Breast epithelium (tissue), 4 donors: ENCODE measurements around the gene ING5. TPM values are rescaled to one million over a fixed set of nuclear protein-coding genes. Genes with fewer than 3 reads are reported as not detected.
"Not testable (repeated sequence)": the region's sequence is repeated elsewhere in the genome, so short reads cannot be mapped to it uniquely, and the experiment has no call there.

ENCODE experiments used
- DNase-seq, 2 donors: peaks; one replicate each; pipeline ENCODE4 v3.0.0-alpha.2; 2019; ENCODE audit warnings: low spot score in 2 of 2
- H3K27ac ChIP-seq, 2 donors: fragments of 200-600 bp; sonication (generic) in 1 of 2; one replicate each; pipeline ENCODE4 v1.5.1; 2016 to 2019; ENCODE audit warnings: mild to moderate bottlenecking in 1 of 2
- H3K27me3 ChIP-seq, 2 donors: fragments of 200-600 bp; sonication (generic) in 1 of 2; one replicate each; pipeline versions ENCODE4 v1.5.1 to v1.6.0; 2017 to 2019; ENCODE audit warnings: control low read depth in 1 of 2, mild to moderate bottlenecking in 1 of 2
- H3K36me3 ChIP-seq: fragments of 200-600 bp; one replicate; pipeline ENCODE4 v1.5.1; 2019
- H3K4me1 ChIP-seq, 2 donors: fragments of 200-600 bp; sonication (generic); one replicate each; pipeline ENCODE4 v1.5.1; 2016 to 2019; ENCODE audit warnings: control low read depth in 1 of 2
- H3K4me3 ChIP-seq, 3 donors: fragments of 200-600 bp; sonication (generic); 1 replicate in 2 of 3; 2 replicates in 1 of 3; pipeline ENCODE4 v1.5.1; 2016 to 2019; ENCODE audit warnings: mild to moderate bottlenecking in 3 of 3, moderate library complexity in 2 of 3
- H3K9me3 ChIP-seq, 2 donors: fragments of 200-600 bp; sonication (generic) in 1 of 2; one replicate each; pipeline ENCODE4 v1.5.1; 2016 to 2019; ENCODE audit warnings: control low read depth in 1 of 2
- CTCF ChIP-seq, 3 donors: fragments of 450-650 bp; IDR thresholded peaks; one replicate each; pipeline ENCODE4 v1.5.1; 2016 to 2017; ENCODE audit warnings: antibody characterized with exemption in 3 of 3, mild to moderate bottlenecking in 3 of 3, moderate library complexity in 3 of 3
- POLR2A ChIP-seq: fragments of 450-650 bp; IDR thresholded peaks from one replicate; pipeline ENCODE4 v1.6.1; 2016; ENCODE audit warnings: antibody characterized with exemption, mild to moderate bottlenecking, moderate library complexity
- POLR2AphosphoS5 ChIP-seq, 3 donors: sonication (generic); formaldehyde crosslinking; IDR thresholded peaks; one replicate each; pipeline ENCODE4 v1.6.1; 2017; ENCODE audit warnings: antibody characterized with exemption in 3 of 3
- intact Hi-C: fragments of 100-400 bp; cut with DNase I; formaldehyde crosslinking; loops from one replicate; pipeline ENCODE4 v1.15.1; 2023; ENCODE audit warnings: low total_unique reads
- total RNA-seq, 3 donors: library from RNA; depleted of rRNA; stranded (reverse); fragments of >200 nt; gene quantifications; one replicate each; pipeline ENCODE4 v1.1.0, GENCODE V29; 2016

The ING5 gene
- total RNA-seq, 3 donors from 2014 or later: 29.6 to 49.0 (median 45.6) TPM

DNA sequence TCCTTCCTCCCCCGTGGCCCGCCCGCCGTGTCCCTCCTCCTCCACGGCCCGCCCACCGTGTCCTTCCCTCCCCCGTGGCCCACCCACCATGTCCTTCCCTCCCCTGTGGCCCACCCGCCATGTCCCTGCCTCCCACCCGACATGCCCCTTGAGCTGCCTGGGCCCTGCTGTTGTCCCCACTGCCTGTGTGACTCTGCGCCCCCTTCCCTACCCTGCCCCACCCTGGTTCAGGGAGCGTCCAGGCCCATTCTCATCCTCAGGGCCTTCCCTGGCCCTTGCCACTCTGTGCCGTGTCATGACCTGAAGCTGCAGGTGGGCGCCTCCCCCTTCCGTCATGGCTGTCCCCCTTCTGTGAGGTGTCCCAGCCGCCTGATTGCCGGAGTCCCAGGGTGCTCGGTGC, 53.3 kb downstream of the ING5 start:
- H3K36me3 ChIP-seq: peaks cover 3% of the 10 kb centered on the region
- no peaks in the 10 kb centered on the region for H3K9me3 ChIP-seq
- no peak overlapping the region for H3K27ac ChIP-seq
- no peaks in the 10 kb centered on the region for H3K4me1 ChIP-seq
- DNase-seq: no peak
- H3K27me3 ChIP-seq: no peaks in the 10 kb centered on the region
- H3K4me3 ChIP-seq: no peak overlapping the region
- TF ChIP-seq POLR2A (no peak), POLR2AphosphoS5 (IDR thresholded peaks at IDR 0.05) (no peak), CTCF (IDR thresholded peaks at IDR 0.05) (no peak)
- intact Hi-C loops: loop anchor here (1.0 kb wide), 1 partner anchor 19 kb away; no protein-coding TSS in a partner anchor

DNA sequence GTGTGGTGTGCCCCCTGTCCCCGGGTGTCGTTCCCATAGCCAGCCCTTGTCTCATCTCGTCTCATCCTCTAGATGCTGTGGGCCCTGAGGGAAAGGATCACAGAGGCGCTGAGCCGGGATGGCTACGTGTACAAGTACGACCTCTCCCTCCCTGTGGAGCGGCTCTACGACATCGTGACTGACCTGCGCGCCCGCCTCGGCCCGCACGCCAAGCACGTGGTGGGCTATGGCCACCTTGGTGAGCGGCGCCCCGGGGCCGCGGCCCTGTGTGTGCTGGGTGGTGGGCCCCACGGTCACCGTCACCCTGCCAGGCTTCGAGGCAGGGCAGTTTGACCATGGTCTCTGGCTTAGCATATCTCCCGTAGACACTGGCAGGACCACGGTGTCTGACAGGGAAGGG, 53.9 kb downstream of the ING5 start:
- Histone ChIP-seq H3K9me3 (no peaks in the 10 kb centered on the region), H3K36me3 (peaks cover 3% of the 10 kb centered on the region), H3K27me3 (no peaks in the 10 kb centered on the region), H3K27ac (no peak overlapping the region), H3K4me1 (no peaks in the 10 kb centered on the region), H3K4me3 (no peak overlapping the region)
- intact Hi-C loops: loop anchor here (1.0 kb wide), 1 partner anchor 19 kb away; no protein-coding TSS in a partner anchor
- no peak for DNase-seq
- no peak for TF ChIP-seq POLR2AphosphoS5 (IDR thresholded peaks at IDR 0.05)
- TF ChIP-seq CTCF (IDR thresholded peaks at IDR 0.05): no peak
- no peak for TF ChIP-seq POLR2A

DNA sequence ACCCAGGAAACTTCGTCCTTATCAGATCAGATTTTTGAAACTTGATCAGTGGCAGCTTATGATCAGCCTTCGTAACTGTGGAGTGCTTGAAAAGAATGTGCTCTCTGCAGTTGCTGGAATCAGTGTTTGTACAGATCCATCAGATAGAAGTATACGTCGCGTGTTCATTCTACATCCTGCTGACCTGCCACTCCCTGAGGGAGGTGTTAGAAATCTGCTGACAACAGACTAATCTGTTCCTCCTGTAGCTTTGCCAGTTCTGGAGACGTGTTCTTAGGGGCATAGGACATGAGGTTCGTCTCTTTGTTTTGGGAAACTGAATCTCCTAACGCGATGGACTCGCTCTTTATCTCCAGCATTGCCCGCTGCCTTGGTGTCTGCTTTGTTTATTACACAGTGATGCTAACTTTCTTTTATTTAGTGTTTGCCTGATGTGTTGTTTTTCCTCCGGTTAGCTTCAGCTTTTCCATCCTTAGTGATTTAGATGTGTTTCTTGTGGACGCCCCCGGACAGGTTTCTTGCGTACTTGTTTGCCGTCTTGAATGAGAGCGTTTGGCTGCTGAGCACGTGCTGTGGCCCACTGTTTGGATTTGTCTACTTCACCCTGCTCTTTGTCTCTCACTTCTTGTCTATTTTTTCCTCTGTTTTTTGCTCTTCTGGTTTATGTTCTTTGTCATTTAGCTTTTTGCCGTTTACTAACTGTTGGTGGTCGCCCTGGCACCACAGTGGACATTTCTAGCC, 57.4 kb downstream of the ING5 start:
- TF ChIP-seq POLR2AphosphoS5 (IDR thresholded peaks at IDR 0.05) (no peak), POLR2A (no peak)
- Histone ChIP-seq H3K27me3 (no peaks in the 10 kb centered on the region), H3K4me1 (no peaks in the 10 kb centered on the region), H3K4me3 (no peak overlapping the region), H3K9me3 (no peaks in the 10 kb centered on the region), H3K36me3 (peaks cover 3% of the 10 kb centered on the region), H3K27ac (no peak overlapping the region)
- intact Hi-C loops: no loop called here
- no peak for DNase-seq

- H3K4me1 ChIP-seq, H3K27me3 ChIP-seq, H3K4me3 ChIP-seq, H3K9me3 ChIP-seq, intact Hi-C loops, DNase-seq, H3K27ac ChIP-seq, H3K36me3 ChIP-seq: not testable (repeated sequence)
Measured at GRCh38 chr2:241759893-241760292, 58.1 kb downstream of the ING5 start.

- no peaks in the 10 kb centered on the region for H3K9me3 ChIP-seq
- H3K36me3 ChIP-seq: peaks cover 3% of the 10 kb centered on the region
- no peak overlapping the region for H3K27ac ChIP-seq
- intact Hi-C loops: no loop called here
- H3K27me3 ChIP-seq: no peaks in the 10 kb centered on the region
- no peaks in the 10 kb centered on the region for H3K4me1 ChIP-seq
- TF ChIP-seq CTCF (IDR thresholded peaks at IDR 0.05): no peak
- TF ChIP-seq POLR2A: no peak
- TF ChIP-seq POLR2AphosphoS5 (IDR thresholded peaks at IDR 0.05): no peak
- DNase-seq: no peak
- H3K4me3 ChIP-seq: no peak overlapping the region
Measured at GRCh38 chr2:241760301-241760771, 58.5 kb downstream of the ING5 start.

- DNase-seq: no peak
- no peaks in the 10 kb centered on the region for H3K4me1 ChIP-seq
- no peak overlapping the region for H3K4me3 ChIP-seq
- TF ChIP-seq POLR2AphosphoS5 (IDR thresholded peaks at IDR 0.05): no peak
- no peak for TF ChIP-seq CTCF (IDR thresholded peaks at IDR 0.05)
- no peak for TF ChIP-seq POLR2A
- intact Hi-C loops: no loop called here
- no peaks in the 10 kb centered on the region for H3K36me3 ChIP-seq
- no peaks in the 10 kb centered on the region for H3K9me3 ChIP-seq
- H3K27me3 ChIP-seq: no peaks in the 10 kb centered on the region
- H3K27ac ChIP-seq: no peak overlapping the region
Measured at GRCh38 chr2:241762321-241762932, 60.6 kb downstream of the ING5 start.
